Fibroblast of lung (primary cell): ENCODE measurements around the gene GPR162.

ENCODE experiments used
- CTCF ChIP-seq, 2 donors: IDR thresholded peaks in 1 of 2; conservative IDR thresholded peaks in 1 of 2; 1 replicate in 1 of 2; 2 replicates in 1 of 2; pipeline ENCODE4 v1.5.1; 2011 to 2012; ENCODE audit warnings: low read length in 2 of 2, control low read depth in 1 of 2, inconsistent platforms in 1 of 2, low read depth in 1 of 2, mild to moderate bottlenecking in 1 of 2
- EZH2 ChIP-seq: IDR thresholded peaks from 2 replicates; pipeline ENCODE4 v1.5.1; 2012; ENCODE audit warnings: low read length, control low read depth, mild to moderate bottlenecking; ENCODE audit errors: missing control alignments

- TF ChIP-seq CTCF (conservative IDR thresholded peaks at IDR 0.05 in 1 of 2, IDR thresholded peaks at IDR 0.05 in 1 of 2; ENCODE audit: low read depth in 1 of 2, low read length in 2 of 2): no peak
- no peak for TF ChIP-seq EZH2
Measured at GRCh38 chr12:6832125-6832524, 10.5 kb downstream of the GPR162 start.
